Memory B cell (primary cell): ENCODE data around the gene TOM1L2.

Source experiments
- ATAC-seq: fragments of 150-1000 bp; cut with Tn5 transposase; 2 replicates; pipeline ENCODE4 v1.10.0; 2021; ENCODE audit warnings: low read depth, mild to moderate bottlenecking, moderate library complexity
- DNase-seq, 2 donors: peaks; one replicate each; pipeline ENCODE4 v3.0.0; 2022; ENCODE audit warnings: low spot score in 2 of 2
- H3K27ac Mint-ChIP-seq: one replicate; pipeline ENCODE4 v1.8.0; 2022; ENCODE audit warnings: mild to moderate bottlenecking, moderate library complexity, mixed read lengths
- H3K27me3 Mint-ChIP-seq: one replicate; pipeline ENCODE4 v1.8.0; 2022; ENCODE audit warnings: mixed read lengths
- H3K36me3 Mint-ChIP-seq: one replicate; pipeline ENCODE4 v1.8.0; 2022; ENCODE audit warnings: mild to moderate bottlenecking, mixed read lengths
- H3K4me1 Mint-ChIP-seq: one replicate; pipeline ENCODE4 v1.8.0; 2022; ENCODE audit warnings: mixed read lengths
- H3K4me3 Mint-ChIP-seq: one replicate; pipeline ENCODE4 v1.8.0; 2022; ENCODE audit warnings: mild to moderate bottlenecking, moderate library complexity, mixed read lengths
- H3K9me3 Mint-ChIP-seq: one replicate; pipeline ENCODE4 v1.8.0; 2022; ENCODE audit warnings: mixed read lengths

The TOM1L2 gene

DNA sequence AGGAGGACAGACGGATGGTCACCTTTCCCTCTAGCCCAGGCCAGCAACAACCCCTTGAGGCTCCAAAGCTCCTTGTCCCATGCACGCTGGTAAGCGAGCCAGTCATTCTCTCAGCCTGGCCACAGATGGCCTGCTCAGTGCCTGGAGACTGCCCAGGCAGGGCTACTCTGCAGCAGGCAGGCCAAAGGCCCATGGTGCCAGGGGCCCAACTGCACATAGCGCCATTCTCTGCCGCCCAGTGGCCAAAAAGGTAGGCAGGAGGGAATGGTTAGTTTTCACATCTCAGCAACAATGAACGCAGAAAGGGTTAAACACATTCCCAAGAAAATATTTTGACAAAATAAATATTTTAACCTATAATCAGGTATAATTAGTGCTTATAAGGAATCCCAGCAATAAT is 127.7 kb downstream of the TOM1L2 start:
- no peaks in the 10 kb centered on the region for H3K36me3 Mint-ChIP-seq
- ATAC-seq (no peak), DNase-seq (no peak)
- H3K4me3 Mint-ChIP-seq: no peak overlapping the region
- H3K4me1 Mint-ChIP-seq: peaks cover 8% of the 10 kb centered on the region
- H3K27me3 Mint-ChIP-seq: no peaks in the 10 kb centered on the region
- H3K9me3 Mint-ChIP-seq: no peaks in the 10 kb centered on the region
- no peak overlapping the region for H3K27ac Mint-ChIP-seq

DNA sequence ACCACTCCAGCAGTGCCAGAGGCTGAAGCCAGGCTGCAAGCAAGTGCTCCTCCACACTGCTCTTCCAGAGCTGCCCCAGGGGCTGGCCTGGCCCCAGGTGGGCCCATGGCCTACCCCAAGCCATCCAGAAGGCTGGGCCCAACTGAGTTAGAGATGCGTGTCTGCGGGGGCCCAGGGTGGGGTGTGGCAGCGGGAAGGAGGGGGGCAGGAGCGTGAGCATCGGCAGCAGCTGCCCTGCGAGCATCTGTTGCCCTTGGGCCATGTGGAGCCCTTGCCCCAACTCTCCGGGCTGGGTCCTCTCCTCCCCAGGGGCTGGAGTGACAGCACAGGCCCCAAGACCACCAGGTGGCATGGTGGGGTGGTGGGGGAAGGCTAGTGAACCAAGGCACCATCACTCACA is 128.1 kb downstream of the TOM1L2 start:
- Mint-ChIP-seq H3K9me3 (no peaks in the 10 kb centered on the region), H3K27ac (no peak overlapping the region), H3K4me1 (peaks cover 6% of the 10 kb centered on the region), H3K36me3 (no peaks in the 10 kb centered on the region), H3K27me3 (no peaks in the 10 kb centered on the region), H3K4me3 (no peak overlapping the region)
- DNase-seq (no peak), ATAC-seq (no peak)

DNA sequence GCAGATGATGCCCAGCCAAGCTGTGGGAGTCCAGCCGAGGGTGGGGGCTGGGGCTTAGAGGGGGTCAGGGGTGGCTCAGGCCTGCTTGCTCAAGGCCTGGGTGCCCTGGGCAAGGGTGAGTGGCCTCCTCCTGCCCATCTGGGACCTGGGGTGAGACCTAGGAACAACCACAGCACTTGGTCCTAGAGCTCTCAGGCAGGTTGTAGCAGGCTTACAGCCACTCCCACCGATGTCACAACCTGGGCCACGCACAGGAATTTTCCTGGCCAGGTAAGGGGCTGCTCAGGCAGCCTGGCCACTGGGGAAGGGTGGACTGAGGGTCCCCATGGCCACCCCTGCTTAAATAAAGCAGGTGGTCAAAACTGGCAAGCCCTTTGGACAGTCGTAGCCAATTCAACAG is 129.1 kb downstream of the TOM1L2 start:
- Mint-ChIP-seq H3K4me3 (no peak overlapping the region), H3K36me3 (no peaks in the 10 kb centered on the region), H3K4me1 (peaks cover 6% of the 10 kb centered on the region), H3K9me3 (no peaks in the 10 kb centered on the region), H3K27me3 (no peaks in the 10 kb centered on the region), H3K27ac (peak overlapping the region; percentile 18)
- ATAC-seq: no peak
- DNase-seq: no peak

DNA sequence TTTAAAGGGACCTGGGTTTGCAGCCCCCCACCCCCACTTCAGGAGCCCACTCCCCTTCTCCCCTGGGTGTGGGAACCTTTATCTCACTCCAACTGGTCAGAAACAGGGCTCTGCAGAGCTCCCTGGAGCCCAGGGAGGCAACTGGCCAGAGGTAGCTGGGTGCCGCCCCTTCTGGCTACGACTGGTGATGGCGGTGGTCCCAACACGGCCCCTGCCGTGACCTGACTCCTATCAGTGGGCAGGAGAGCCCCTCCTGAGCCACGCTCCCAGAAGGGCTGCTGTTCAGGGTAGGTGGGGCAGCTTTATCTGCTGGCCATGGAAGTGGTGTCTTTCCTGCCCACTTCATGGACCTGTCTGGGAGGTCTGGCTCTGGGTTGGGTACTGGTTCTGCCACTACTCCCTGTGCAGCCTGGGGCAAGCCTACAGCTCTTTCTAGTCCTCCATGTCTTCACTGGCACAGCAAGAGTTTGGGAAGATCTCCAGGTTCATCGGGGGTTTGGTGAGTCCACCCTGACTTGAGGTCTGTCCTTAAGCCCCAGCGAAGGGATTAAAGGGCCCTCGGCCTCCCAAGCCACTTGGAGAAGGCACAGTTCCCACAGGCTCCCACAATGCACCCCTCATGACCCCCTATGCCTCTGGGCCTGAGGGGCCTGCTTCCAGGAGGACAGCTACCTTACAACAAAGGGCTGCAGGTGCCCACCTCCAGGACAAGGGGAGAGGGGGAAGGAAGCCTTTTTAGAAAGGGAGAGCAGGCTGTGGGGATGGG is 129.9 kb downstream of the TOM1L2 start:
- DNase-seq (no peak), ATAC-seq (no peak)
- Mint-ChIP-seq H3K27me3 (no peaks in the 10 kb centered on the region), H3K4me1 (peaks cover 11% of the 10 kb centered on the region), H3K36me3 (no peaks in the 10 kb centered on the region), H3K9me3 (no peaks in the 10 kb centered on the region), H3K27ac (peak overlapping the region; percentile 18), H3K4me3 (no peak overlapping the region)

DNA sequence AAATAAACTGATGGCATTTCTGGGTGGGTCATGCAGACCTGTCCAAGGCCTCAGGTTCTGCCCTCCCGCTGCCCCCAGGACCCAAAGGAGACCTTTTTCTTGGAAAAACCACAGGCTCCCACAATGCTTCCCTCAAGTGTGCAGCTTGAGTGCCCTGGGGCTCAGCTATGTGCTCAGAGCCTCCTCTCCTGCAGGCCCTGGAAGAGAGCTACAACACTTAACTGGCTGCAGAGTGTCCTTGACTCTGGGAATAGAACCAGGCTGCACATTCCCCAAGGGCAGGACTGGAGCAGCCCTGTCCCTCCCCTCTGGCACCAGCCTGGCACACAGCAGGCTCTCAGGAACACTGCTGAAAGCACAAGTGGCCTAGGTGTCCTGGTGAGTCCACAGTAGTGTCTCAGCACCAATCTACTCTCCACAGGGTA is 130.6 kb downstream of the TOM1L2 start:
- ATAC-seq: no peak
- H3K4me1 Mint-ChIP-seq: peaks cover 15% of the 10 kb centered on the region
- no peaks in the 10 kb centered on the region for H3K9me3 Mint-ChIP-seq
- peak overlapping the region; percentile 89 for H3K27ac Mint-ChIP-seq
- H3K4me3 Mint-ChIP-seq: no peak overlapping the region
- no peak for DNase-seq
- H3K36me3 Mint-ChIP-seq: no peaks in the 10 kb centered on the region
- no peaks in the 10 kb centered on the region for H3K27me3 Mint-ChIP-seq

DNA sequence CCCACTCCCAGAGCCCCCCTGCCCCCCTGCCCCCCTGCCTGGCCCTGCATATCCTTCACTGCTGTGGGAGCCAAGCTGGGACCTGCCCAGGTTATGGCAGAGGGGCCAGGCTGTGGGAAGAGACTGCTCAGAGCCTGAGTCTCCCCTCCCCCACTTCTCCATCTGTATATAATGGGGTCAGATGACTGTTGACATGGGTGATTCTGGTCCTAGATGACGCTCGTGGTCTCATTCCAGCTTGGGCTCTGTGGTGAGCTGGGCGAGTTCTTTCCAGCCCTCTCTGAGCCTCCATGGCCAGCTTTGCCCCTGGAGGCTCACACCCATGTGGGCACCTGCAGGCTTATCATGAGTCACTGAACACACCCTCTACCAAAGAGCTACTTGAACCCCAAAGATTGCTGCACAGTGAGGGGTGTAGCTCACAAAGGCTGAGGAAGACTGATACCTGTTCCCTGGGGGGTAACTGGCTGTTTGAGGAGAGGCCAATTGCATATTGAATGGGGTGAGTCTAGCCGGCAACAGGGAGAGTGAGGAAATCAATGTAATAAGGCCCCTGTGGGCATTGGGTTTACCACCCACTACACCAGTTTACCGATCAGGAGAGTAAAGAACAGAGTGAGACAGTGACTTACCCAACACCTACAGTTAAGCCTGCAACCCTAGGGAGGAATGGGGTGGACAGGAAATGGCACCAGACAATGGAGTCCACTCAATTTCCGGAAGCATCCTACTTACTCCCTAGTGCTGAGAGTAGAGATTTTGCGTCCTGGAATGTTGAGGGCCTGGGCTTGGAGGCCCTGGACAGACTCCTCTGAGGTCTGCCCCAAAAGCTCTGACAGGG is 131.2 kb downstream of the TOM1L2 start:
- DNase-seq: no peak
- no peak for ATAC-seq
- H3K36me3 Mint-ChIP-seq: no peaks in the 10 kb centered on the region
- peak overlapping the region; percentile 89 for H3K27ac Mint-ChIP-seq
- H3K27me3 Mint-ChIP-seq: no peaks in the 10 kb centered on the region
- peak overlapping the region; percentile 59 for H3K4me3 Mint-ChIP-seq
- H3K9me3 Mint-ChIP-seq: no peaks in the 10 kb centered on the region
- H3K4me1 Mint-ChIP-seq: peaks cover 16% of the 10 kb centered on the region

DNA sequence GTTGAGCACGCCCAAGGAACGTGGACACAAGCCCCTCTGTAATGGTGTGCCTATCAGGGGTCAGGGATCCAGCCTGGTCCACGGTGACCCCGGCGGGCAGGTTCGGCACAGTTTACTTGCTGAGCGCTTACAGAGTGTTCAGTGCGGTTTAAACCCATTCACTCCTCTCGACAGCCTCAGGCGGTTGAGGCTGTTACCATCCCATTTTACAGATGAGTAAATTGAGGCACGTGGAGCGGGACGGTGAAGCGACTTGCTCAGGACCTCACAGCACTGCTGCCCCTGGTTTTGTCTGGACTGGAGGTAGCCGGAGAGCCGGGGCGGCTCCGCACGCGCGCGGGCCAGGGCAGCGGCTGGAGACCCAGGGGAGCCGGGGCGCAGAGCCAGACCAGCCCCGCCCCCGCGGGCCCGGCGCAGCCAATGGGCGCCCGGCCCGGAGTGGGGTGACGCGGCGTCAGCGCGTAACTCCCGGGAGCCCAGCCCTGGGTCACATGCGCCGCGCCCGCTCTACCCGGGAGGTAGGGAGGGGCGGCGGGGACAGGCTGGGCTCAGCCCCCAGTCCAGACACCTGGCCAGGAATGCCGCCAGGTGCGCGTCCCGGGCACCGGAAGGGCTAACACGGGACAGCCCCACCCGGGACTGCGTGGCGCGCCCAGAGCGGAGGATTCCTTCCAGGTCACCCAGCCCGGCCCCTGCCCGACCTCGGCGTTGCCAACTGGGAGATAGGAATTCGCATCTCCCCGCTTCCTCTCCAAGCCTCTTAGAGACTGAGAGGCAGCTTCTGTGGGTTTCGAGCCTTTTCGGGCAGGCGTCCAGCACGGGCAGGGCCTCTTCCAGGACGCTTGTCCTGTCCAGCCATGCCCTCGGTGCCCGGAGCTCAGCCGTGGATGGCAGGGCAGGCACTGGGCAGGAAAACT is 132.2 kb downstream of the TOM1L2 start:
- DNase-seq: peak; percentile 77 to 81
- H3K36me3 Mint-ChIP-seq: no peaks in the 10 kb centered on the region
- H3K27ac Mint-ChIP-seq: peak overlapping the region; percentile 89
- ATAC-seq: peak; percentile 67
- peaks cover 23% of the 10 kb centered on the region for H3K4me1 Mint-ChIP-seq
- peak overlapping the region; percentile 82 for H3K4me3 Mint-ChIP-seq
- no peaks in the 10 kb centered on the region for H3K9me3 Mint-ChIP-seq
- no peaks in the 10 kb centered on the region for H3K27me3 Mint-ChIP-seq

DNA sequence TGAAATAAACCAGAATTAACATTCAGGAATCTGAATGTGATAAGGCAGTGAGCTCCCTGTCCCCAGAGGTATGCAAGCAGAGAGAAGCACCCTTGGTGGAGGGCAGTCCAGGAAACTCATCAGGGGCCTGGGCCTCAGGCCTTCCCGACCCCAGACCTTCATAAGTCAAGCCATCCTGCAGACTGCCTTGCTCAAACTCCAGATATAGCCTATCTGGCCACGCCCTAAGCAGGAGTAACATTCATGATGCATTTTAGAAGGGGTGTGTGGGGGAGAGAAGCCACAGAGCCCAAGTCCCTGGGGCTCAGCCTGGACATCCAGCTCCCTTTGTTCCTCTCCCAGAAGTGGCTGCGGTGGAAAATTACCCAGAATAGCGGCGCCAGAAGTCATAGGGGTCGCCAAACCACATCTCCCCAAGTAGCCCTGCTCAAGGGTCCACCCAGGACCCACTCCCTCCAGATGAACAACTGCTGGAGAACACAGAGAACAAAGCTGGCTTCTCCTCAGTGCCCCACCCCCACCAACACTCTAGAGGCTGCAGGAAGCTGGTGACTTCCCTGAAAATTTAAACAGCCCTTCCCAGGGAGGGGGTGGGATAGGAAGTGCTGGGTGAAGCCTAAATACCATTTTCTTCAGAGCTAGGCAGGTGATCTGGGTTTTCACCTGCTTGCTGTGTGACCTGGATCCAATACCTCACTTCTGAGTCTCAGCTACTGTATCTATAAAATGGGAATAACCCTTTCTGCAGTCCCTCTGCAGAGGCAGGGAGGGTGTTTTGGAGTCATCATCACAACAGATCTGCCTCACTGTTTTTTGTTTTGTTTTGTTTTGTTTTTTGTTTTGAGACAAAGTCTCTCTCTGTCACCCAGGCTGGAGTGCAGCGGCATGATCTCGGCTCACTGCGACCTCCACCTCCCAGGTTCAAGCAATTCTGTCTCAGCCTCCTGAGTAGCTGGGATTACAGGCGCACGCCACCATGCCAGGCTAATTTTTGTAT is 133.9 kb downstream of the TOM1L2 start:
- H3K9me3 Mint-ChIP-seq: no peaks in the 10 kb centered on the region
- ATAC-seq (no peak), DNase-seq (no peak)
- H3K27me3 Mint-ChIP-seq: no peaks in the 10 kb centered on the region
- H3K27ac Mint-ChIP-seq: peak overlapping the region; percentile 96
- peaks cover 34% of the 10 kb centered on the region for H3K4me1 Mint-ChIP-seq
- peak overlapping the region; percentile 41 for H3K4me3 Mint-ChIP-seq
- H3K36me3 Mint-ChIP-seq: no peaks in the 10 kb centered on the region

DNA sequence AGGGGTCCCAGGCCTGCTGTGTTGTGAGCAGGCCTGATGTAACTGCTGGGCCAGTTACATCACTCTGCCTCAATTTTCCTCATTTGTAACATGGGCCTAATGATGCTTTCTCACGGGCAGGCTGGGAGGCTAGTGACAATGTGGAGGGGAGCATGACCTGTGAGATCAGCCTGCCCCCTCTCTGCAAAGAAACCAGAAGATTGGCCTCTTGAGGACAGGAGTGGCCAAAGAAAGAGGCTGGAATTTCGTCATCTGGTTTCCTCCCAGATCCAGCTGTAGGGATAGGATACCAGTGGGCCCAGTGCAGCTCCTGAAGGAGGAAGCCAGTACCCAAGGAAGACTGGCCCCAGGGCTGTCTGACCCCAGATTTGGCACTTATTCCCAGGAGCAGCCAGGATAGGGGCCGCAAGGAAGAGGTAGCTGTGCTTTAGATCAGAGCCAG is 134.8 kb downstream of the TOM1L2 start:
- H3K27ac Mint-ChIP-seq: peak overlapping the region; percentile 96
- H3K4me3 Mint-ChIP-seq: peak overlapping the region; percentile 89
- DNase-seq (no peak), ATAC-seq (no peak)
- peaks cover under 1% of the 10 kb centered on the region for H3K36me3 Mint-ChIP-seq
- peaks cover 35% of the 10 kb centered on the region for H3K4me1 Mint-ChIP-seq
- H3K27me3 Mint-ChIP-seq: no peaks in the 10 kb centered on the region
- H3K9me3 Mint-ChIP-seq: no peaks in the 10 kb centered on the region

DNA sequence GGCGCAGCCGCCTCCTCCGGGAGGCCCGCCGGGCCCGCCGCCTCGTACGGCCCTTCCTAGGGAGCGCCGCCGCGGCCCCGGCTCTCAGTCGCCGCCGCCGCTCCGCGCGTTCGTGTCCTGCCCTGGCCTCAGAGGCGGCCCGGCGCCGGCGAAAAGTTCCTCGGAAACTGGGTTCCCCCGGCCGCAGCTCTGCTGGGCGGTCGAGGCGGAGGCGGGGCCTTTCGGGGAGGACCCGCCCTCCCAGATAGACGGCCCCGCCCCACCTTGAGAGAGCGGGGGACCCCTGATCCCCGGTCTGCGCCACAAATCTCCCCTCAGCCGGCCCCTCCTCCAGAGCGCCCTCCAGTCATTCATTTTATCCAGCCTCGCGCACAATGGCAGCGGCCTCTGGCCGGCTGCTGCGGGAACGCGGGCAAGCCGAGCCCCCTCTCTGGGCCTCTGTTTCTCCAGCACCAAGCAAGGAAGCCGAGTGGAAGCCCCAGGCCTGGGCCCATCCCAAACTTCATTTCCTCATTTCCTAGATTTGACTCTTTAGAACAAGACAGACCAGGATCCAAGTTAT is 135.3 kb downstream of the TOM1L2 start, which contains the start of gene SREBF1:
Gene SREBF1 (minus strand): TSS at position 169 of the 562 bp plus-strand sequence. CDS start 169 bp downstream, outside the sequence.
- Mint-ChIP-seq H3K27me3 (no peaks in the 10 kb centered on the region), H3K4me3 (peak within 1 kb of the TSS; percentile 89), H3K36me3 (peaks cover 3% of the 10 kb centered on the region), H3K4me1 (peaks cover 37% of the 10 kb centered on the region), H3K27ac (peak within 1 kb of the TSS; percentile 96), H3K9me3 (no peaks in the 10 kb centered on the region)
- ATAC-seq: peak; percentile 37
- DNase-seq: peak; percentile 68

DNA sequence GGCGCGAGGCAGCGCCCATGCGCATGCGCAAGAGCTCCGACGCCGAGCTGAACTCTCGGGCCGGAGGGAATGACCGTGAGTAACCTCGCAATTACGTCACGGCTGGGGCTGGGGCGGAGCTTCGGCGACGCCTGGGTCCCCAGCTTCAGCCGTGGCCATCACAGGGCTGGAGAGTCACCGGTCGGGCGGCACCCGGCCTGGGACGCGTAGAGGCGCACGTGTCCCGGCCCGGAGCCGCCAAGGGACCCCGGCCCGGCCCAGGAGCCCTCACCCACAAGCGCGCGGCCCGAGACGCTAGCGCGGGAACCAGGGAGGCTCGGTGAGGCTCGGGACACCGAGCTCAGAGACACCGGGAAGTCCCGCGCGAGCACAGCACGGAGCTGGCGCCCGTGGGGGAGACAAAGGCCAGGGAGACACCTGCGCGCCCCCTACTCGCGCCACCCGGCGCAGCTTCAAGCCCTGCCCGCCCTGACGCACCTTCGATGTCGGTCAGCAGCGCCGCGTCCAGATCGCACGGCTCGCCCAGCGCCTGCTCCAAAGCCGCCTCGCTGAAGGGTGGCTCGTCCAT is 135.9 kb downstream of the TOM1L2 start:
- H3K27ac Mint-ChIP-seq: peak overlapping the region; percentile 96
- no peaks in the 10 kb centered on the region for H3K27me3 Mint-ChIP-seq
- peak overlapping the region; percentile 89 for H3K4me3 Mint-ChIP-seq
- H3K36me3 Mint-ChIP-seq: peaks cover 3% of the 10 kb centered on the region
- DNase-seq (peak; percentile 98), ATAC-seq (peak; percentile 69)
- peaks cover 37% of the 10 kb centered on the region for H3K4me1 Mint-ChIP-seq
- no peaks in the 10 kb centered on the region for H3K9me3 Mint-ChIP-seq
